Measurements from ENCODE around the gene ZNF236. TPM values are rescaled to one million over a fixed set of nuclear protein-coding genes. Genes with fewer than 3 reads are reported as not detected.

Gene ZNF236
- total and polyA plus RNA-seq, 10 of the 15 experiments (the other 5 are each of a cell fraction or from before 2014, with no cell fraction given): 1.0 to 14.4 (median 5.9) TPM

DNA sequence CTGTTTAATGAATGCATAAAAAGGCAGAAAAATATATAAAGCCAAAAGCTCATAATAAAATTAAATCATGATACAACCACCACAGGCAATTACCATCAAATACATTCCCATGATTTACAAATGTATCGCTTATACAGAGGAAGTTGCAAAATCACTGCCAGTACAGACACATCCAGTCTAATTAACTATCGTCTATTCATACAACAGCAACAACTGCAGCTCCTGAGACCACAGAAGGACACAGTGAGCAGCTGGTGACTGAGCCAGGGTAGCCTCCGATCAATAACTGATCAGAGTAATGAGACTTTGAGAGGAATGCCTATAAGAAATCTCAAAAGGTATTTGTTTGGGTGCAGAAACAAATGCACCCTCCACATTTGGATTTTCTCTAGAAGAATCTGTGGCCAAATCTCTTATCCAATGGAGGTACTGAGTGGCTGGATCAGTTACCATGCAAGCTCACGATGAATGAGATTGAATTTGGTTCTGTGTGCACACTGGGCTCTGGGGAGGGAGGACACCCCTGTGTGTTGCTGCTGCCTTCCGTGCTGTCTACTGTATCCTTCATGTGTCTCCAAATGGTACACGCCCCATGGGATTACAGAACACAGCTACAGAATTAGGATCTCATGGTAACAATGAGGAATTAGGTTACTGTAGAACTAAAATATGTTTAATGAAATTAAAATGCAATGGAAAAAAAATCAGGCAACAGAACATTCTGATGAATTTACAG is 190.6 kb downstream of the ZNF236 start:
- Histone ChIP-seq H3K4me3 (no peak overlapping the region), H3K27me3 (replicated peaks in 1 of 2; ENCODE audit: control insufficient read depth in 2 of 2, insufficient read depth in 2 of 2, low read length in 1 of 2) (no peaks in the 10 kb centered on the region), H2AFZ (ENCODE audit: control insufficient read depth, low read depth, low read length) (no peak overlapping the region), H3K4me2 (ENCODE audit: control insufficient read depth, insufficient read depth) (no peak overlapping the region), H3K36me3 (ENCODE audit: control insufficient read depth in 2 of 2, insufficient read depth in 2 of 2, low read length in 1 of 2) (peaks cover 9 to 14% of the 10 kb centered on the region in 2 experiments), H3K4me1 (ENCODE audit: control insufficient read depth, insufficient read depth, low read length) (no peaks in the 10 kb centered on the region), H4K20me1 (ENCODE audit: control insufficient read depth, insufficient read depth) (no peaks in the 10 kb centered on the region), H3K9ac (ENCODE audit: control insufficient read depth, insufficient read depth, low read length) (no peak overlapping the region), H3K27ac (ENCODE audit: control insufficient read depth, insufficient read depth) (no peak overlapping the region), H3K79me2 (ENCODE audit: control insufficient read depth, insufficient read depth, low read length) (no peaks in the 10 kb centered on the region), H3K9me3 (replicated peaks; ENCODE audit: control insufficient read depth, insufficient read depth, low read length) (no peaks in the 10 kb centered on the region)
- DNase-seq (ENCODE audit: low read depth, low spot score) (no peak), ATAC-seq (no peak), FAIRE-seq (no peak)
- ChIA-PET RAD21 (ENCODE audit: unreplicated experiment) (interaction anchor here (1.7 kb wide), 2 partner anchors 12 to 199 kb away, joined by 5 to 7 read pairs; no protein-coding TSS in a partner anchor), CTCF (interaction anchor here (0.6 to 1.5 kb wide), 4 partner anchors 12 to 29 kb away, joined by 3 to 4 read pairs (median 4); no protein-coding TSS in a partner anchor), POLR2A (no interaction called here), SMC1A (ENCODE audit: uncharacterized antibody, unreplicated experiment) (interaction anchor here (0.7 to 1.1 kb wide), 5 partner anchors 9 to 199 kb away, joined by 3 to 4 read pairs (median 3); no protein-coding TSS in a partner anchor)
- no peak for TF ChIP-seq ETV6 (conservative IDR thresholded peaks at IDR 0.05 in 1 of 2, IDR thresholded peaks at IDR 0.05 in 1 of 2; ENCODE audit: borderline replicate concordance in 1 of 2, low read depth in 1 of 2)
- no peak for TF ChIP-seq MLLT1 (IDR thresholded peaks at IDR 0.05)
- no peak for TF ChIP-seq BACH1 (IDR thresholded peaks at IDR 0.05; ENCODE audit: borderline replicate concordance)
- no peak for TF ChIP-seq RB1 (IDR thresholded peaks at IDR 0.05; ENCODE audit: borderline replicate concordance)
- no peak for TF ChIP-seq RELA (IDR thresholded peaks at IDR 0.05; ENCODE audit: borderline replicate concordance, partially characterized antibody)
- TF ChIP-seq, protein P1, sequence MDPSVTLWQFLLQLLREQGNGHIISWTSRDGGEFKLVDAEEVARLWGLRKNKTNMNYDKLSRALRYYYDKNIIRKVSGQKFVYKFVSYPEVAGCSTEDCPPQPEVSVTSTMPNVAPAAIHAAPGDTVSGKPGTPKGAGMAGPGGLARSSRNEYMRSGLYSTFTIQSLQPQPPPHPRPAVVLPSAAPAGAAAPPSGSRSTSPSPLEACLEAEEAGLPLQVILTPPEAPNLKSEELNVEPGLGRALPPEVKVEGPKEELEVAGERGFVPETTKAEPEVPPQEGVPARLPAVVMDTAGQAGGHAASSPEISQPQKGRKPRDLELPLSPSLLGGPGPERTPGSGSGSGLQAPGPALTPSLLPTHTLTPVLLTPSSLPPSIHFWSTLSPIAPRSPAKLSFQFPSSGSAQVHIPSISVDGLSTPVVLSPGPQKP (IDR thresholded peaks at IDR 0.05; ENCODE audit: low read depth, low read length): no peak
- TF ChIP-seq, protein P2, sequence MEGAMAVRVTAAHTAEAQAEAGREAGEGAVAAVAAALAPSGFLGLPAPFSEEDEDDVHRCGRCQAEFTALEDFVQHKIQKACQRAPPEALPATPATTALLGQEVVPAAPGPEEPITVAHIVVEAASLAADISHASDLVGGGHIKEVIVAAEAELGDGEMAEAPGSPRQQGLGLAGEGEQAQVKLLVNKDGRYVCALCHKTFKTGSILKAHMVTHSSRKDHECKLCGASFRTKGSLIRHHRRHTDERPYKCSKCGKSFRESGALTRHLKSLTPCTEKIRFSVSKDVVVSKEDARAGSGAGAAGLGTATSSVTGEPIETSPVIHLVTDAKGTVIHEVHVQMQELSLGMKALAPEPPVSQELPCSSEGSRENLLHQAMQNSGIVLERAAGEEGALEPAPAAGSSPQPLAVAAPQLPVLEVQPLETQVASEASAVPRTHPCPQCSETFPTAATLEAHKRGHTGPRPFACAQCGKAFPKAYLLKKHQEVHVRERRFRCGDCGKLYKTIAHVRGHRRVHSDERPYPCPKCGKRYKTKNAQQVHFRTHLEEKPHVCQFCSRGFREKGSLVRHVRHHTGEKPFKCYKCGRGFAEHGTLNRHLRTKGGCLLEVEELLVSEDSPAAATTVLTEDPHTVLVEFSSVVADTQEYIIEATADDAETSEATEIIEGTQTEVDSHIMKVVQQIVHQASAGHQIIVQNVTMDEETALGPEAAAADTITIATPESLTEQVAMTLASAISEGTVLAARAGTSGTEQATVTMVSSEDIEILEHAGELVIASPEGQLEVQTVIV (IDR thresholded peaks at IDR 0.05; ENCODE audit: borderline replicate concordance, partially characterized antibody): no peak
- no peak for TF ChIP-seq MXI1 (IDR thresholded peaks at IDR 0.05; ENCODE audit: low read depth, low read length)
- no peak for TF ChIP-seq MTA2 (IDR thresholded peaks at IDR 0.05; ENCODE audit: low read depth)
- TF ChIP-seq, protein P3, sequence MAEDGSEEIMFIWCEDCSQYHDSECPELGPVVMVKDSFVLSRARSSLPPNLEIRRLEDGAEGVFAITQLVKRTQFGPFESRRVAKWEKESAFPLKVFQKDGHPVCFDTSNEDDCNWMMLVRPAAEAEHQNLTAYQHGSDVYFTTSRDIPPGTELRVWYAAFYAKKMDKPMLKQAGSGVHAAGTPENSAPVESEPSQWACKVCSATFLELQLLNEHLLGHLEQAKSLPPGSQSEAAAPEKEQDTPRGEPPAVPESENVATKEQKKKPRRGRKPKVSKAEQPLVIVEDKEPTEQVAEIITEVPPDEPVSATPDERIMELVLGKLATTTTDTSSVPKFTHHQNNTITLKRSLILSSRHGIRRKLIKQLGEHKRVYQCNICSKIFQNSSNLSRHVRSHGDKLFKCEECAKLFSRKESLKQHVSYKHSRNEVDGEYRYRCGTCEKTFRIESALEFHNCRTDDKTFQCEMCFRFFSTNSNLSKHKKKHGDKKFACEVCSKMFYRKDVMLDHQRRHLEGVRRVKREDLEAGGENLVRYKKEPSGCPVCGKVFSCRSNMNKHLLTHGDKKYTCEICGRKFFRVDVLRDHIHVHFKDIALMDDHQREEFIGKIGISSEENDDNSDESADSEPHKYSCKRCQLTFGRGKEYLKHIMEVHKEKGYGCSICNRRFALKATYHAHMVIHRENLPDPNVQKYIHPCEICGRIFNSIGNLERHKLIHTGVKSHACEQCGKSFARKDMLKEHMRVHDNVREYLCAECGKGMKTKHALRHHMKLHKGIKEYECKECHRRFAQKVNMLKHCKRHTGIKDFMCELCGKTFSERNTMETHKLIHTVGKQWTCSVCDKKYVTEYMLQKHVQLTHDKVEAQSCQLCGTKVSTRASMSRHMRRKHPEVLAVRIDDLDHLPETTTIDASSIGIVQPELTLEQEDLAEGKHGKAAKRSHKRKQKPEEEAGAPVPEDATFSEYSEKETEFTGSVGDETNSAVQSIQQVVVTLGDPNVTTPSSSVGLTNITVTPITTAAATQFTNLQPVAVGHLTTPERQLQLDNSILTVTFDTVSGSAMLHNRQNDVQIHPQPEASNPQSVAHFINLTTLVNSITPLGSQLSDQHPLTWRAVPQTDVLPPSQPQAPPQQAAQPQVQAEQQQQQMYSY (CRISPR knock-in tag; IDR thresholded peaks at IDR 0.05): no peak
- intact Hi-C loops (cut with micrococcal nuclease; ENCODE audit: unreplicated experiment): no loop called here
- in situ Hi-C loops (cut with MboI): no loop called here
- BruUV-seq (replicated peaks): no TSS peak
- 83% methylated on average over 6 of the region's 6 CpGs for WGBS (ENCODE audit: insufficient coverage, insufficient replicate concordance, low lambda C conversion rate, missing lambda C conversion rate)
